HepG2 (cell line): ENCODE results near the gene CTNNBL1. TPM values are rescaled to one million over a fixed set of nuclear protein-coding genes. Genes with fewer than 3 reads are reported as not detected.

Source experiments
- ATAC-seq: fragments of 200-7000 bp; cut with Tn5 transposase; 3 replicates; pipeline ENCODE4 v1.9.1; 2020; ENCODE audit warnings: mild to moderate bottlenecking, moderate library complexity
- BruUV-seq: library from RNA; stranded (reverse); fragments of 400-500 nt; replicated peaks from 2 replicates; lab custom pipeline; 2021; lab: Mats Ljungman, UMichigan
- CTCF ChIA-PET: fragments of 300-600 bp; formaldehyde crosslinking; extraction: SDS; loops from one replicate; lab custom pipeline; 2021; ENCODE audit warnings: low total read pairs, inconsistent platforms, low intra/inter-chr PET ratio; lab: Yijun Ruan, JAX
- POLR2A ChIA-PET: fragments of 350-600 bp; sonication (Branson Sonifier 250); formaldehyde crosslinking; loops from one replicate; lab custom pipeline; 2020; ENCODE audit warnings: antibody characterized with exemption, inconsistent platforms; lab: Yijun Ruan, JAX
- DNase-seq: peaks from one replicate; pipeline ENCODE4 v3.0.0-alpha.2; 2015; ENCODE audit warnings: low spot score
- FAIRE-seq: peaks from 3 replicates; lab custom pipeline; 2011; peaks lifted over from hg19 to GRCh38; lab: Jason Lieb, UNC
- H2AFZ ChIP-seq: one replicate; pipeline ENCODE4 v1.6.1; 2011; ENCODE audit warnings: low read length, inconsistent platforms
- H3K27ac ChIP-seq: fragments of 300-600 bp; 3 replicates; pipeline ENCODE4 v1.8.0; 2011; ENCODE audit warnings: mixed run types, mild to moderate bottlenecking, mixed read lengths, low read length, inconsistent platforms; ENCODE audit not compliant: insufficient read depth; ENCODE audit errors: extremely low read length
- H3K27me3 ChIP-seq, 2 experiments: fragments of 200-600 bp in 1 of 2; 2 replicates in 1 of 2; 3 replicates in 1 of 2; pipeline versions ENCODE4 v1.6.0 to v1.8.0; 2011; ENCODE audit warnings: low read length in 2 of 2, mild to moderate bottlenecking in 2 of 2, moderate library complexity in 2 of 2, inconsistent platforms in 1 of 2; ENCODE audit not compliant: insufficient read depth in 2 of 2, control insufficient read depth in 1 of 2
- H3K36me3 ChIP-seq, 2 experiments: fragments of 200-600 bp in 1 of 2; replicated peaks in 1 of 2; 2 replicates in 1 of 2; 3 replicates in 1 of 2; pipeline versions ENCODE4 v1.5.1 to v1.8.0; 2011; ENCODE audit warnings: low read length in 2 of 2, inconsistent platforms in 1 of 2; ENCODE audit not compliant: insufficient read depth in 2 of 2, control insufficient read depth in 1 of 2
- H3K4me1 ChIP-seq: 2 replicates; pipeline ENCODE4 v1.5.1; 2012; ENCODE audit warnings: low read length, inconsistent platforms; ENCODE audit not compliant: insufficient read depth
- H3K4me2 ChIP-seq: 2 replicates; pipeline ENCODE4 v1.6.0; 2011; ENCODE audit warnings: low read depth, low read length, inconsistent platforms
- H3K4me3 ChIP-seq, 3 experiments: fragments of 200-600 bp in 1 of 3; sonication (generic), shearing (Covaris generic) in 1 of 3; replicated peaks in 1 of 3; 2 replicates each; pipeline ENCODE4 v1.5.1; 2011 to 2016; ENCODE audit warnings: low read length in 3 of 3, inconsistent platforms in 2 of 3, low read depth in 2 of 3, mild to moderate bottlenecking in 2 of 3, control low read depth in 1 of 3, mixed read lengths in 1 of 3; ENCODE audit not compliant: insufficient read depth in 1 of 3
- H3K79me2 ChIP-seq: one replicate; pipeline ENCODE4 v1.6.1; 2011; ENCODE audit warnings: low read length, inconsistent platforms; ENCODE audit not compliant: insufficient read depth
- H3K9ac ChIP-seq: 2 replicates; pipeline ENCODE4 v1.6.0; 2011; ENCODE audit warnings: mild to moderate bottlenecking, low read depth, low read length, inconsistent platforms; ENCODE audit not compliant: insufficient read depth
- H3K9me3 ChIP-seq: 2 replicates; pipeline ENCODE4 v1.5.1; 2012; ENCODE audit warnings: mild to moderate bottlenecking, low read length
- H4K20me1 ChIP-seq: 2 replicates; pipeline ENCODE4 v1.6.0; 2011; ENCODE audit warnings: inconsistent platforms, mild to moderate bottlenecking, low read length, moderate library complexity; ENCODE audit not compliant: insufficient read depth
- ARNT ChIP-seq: fragments of 450-650 bp; IDR thresholded peaks from 2 replicates; pipeline ENCODE4 v1.6.1; 2017
- BHLHE40 ChIP-seq: IDR thresholded peaks from 2 replicates; pipeline ENCODE4 v1.6.1; 2011; ENCODE audit warnings: low read length, improper control_type of control experiment
- FOSL2 ChIP-seq: sonication (generic); formaldehyde crosslinking; IDR thresholded peaks from 2 replicates; pipeline ENCODE4 v1.4.0; 2020; ENCODE audit warnings: missing genetic modification reagents
- JARID2 ChIP-seq: sonication (generic); formaldehyde crosslinking; IDR thresholded peaks from 2 replicates; pipeline ENCODE4 v1.8.1; 2023; ENCODE audit warnings: missing genetic modification reagents, inconsistent platforms; ENCODE audit not compliant: insufficient replicate concordance
- MED1 ChIP-seq: sonication (generic); formaldehyde crosslinking; IDR thresholded peaks from 2 replicates; pipeline ENCODE4 v1.4.0; 2020; ENCODE audit warnings: missing genetic modification reagents
- MYNN ChIP-seq: sonication (generic); formaldehyde crosslinking; IDR thresholded peaks from 2 replicates; pipeline ENCODE4 v1.4.0; 2020; ENCODE audit warnings: mild to moderate bottlenecking, low read depth, missing genetic modification reagents
- NCOR1 ChIP-seq: fragments of 200-600 bp; sonication (generic); IDR thresholded peaks from 2 replicates; pipeline ENCODE4 v1.7.0; 2017; ENCODE audit warnings: antibody characterized with exemption, low read length, borderline replicate concordance
- PRPF4 ChIP-seq: fragments of 200-400 bp; formaldehyde crosslinking; IDR thresholded peaks from 2 replicates; pipeline ENCODE4 v1.6.1; 2016; ENCODE audit warnings: low read length, low read depth; ENCODE audit not compliant: poor library complexity, severe bottlenecking
- SAP130 ChIP-seq: IDR thresholded peaks from 2 replicates; pipeline ENCODE4 v1.6.1; 2016; ENCODE audit warnings: low read depth
- TBX2 ChIP-seq: sonication (generic); formaldehyde crosslinking; IDR thresholded peaks from 2 replicates; pipeline ENCODE4 v1.5.0; 2020; ENCODE audit warnings: missing genetic modification reagents, mild to moderate bottlenecking, borderline replicate concordance
- TGIF2 ChIP-seq: IDR thresholded peaks from 2 replicates; pipeline ENCODE4 v1.6.1; 2016; ENCODE audit warnings: control low read depth, missing compliant biosample characterization
- ZBTB1 ChIP-seq: sonication (generic); formaldehyde crosslinking; IDR thresholded peaks from 2 replicates; pipeline ENCODE4 v1.4.0; 2020; ENCODE audit warnings: missing genetic modification reagents, borderline replicate concordance
- ZFP62 ChIP-seq: sonication (generic); formaldehyde crosslinking; IDR thresholded peaks from 2 replicates; pipeline ENCODE4 v1.4.0; 2020; ENCODE audit warnings: missing genetic modification reagents
- ZNF724P ChIP-seq: sonication (generic); formaldehyde crosslinking; IDR thresholded peaks from 2 replicates; pipeline ENCODE4 v1.8.0; 2022; ENCODE audit warnings: missing genetic modification reagents, borderline replicate concordance
- ZNF788 ChIP-seq: sonication (generic); formaldehyde crosslinking; IDR thresholded peaks from 2 replicates; pipeline ENCODE4 v1.5.0; 2020; ENCODE audit warnings: mild to moderate bottlenecking, missing genetic modification reagents, borderline replicate concordance
- ZNF792 ChIP-seq: IDR thresholded peaks from 2 replicates; pipeline ENCODE4 v1.6.1; 2016
- WGBS: methylation state at CpG from one replicate; pipeline ENCODE4 v1.1.6; 2017; ENCODE audit warnings: low lambda C conversion rate; 5-methylcytosine and 5-hydroxymethylcytosine counted together
- in situ Hi-C: cut with HindIII; loops from 2 replicates; pipeline ENCODE4 v1.10.0; 2017; ENCODE audit warnings: low pct_unique_long_range_greater_than_20kb; ENCODE audit not compliant: extremely low pct_ligation_motif_present
- intact Hi-C: fragments of 100-400 bp; cut with micrococcal nuclease; formaldehyde crosslinking; loops from one replicate; pipeline ENCODE4 v1.10.0; 2022; ENCODE audit not compliant: unreplicated experiment
- polyA plus RNA-seq, 8 experiments: library from polyadenylated mRNA; depleted of rRNA in 3 of 8; stranded (reverse) in 7 of 8; unstranded in 1 of 8; fragments of >200 nt; fragmentation: Illumina TruSeq in 4 of 8; extraction: Trizol in 4 of 8; gene quantifications; 2 replicates each; pipeline versions ENCODE4 v1.2.1 to v1.2.3, GENCODE V29; 2011 to 2016; ENCODE audit warnings: low read depth in 4 of 8, missing spikeins in 1 of 8, mixed read lengths in 1 of 8; ENCODE audit not compliant: insufficient read depth in 1 of 8
- total RNA-seq, 5 experiments: library from RNA; depleted of rRNA; stranded (reverse); fragments of >200 nt; fragmentation: Illumina TruSeq; extraction: Trizol; gene quantifications; 2 replicates each; pipeline ENCODE4 v1.2.3, GENCODE V29; 2016; ENCODE audit warnings: low read depth in 1 of 5
- TF ChIP-seq, protein P1 (sequence below): sonication (generic); formaldehyde crosslinking; IDR thresholded peaks from 2 replicates; pipeline ENCODE4 v1.4.0; 2020; ENCODE audit warnings: missing genetic modification reagents
- TF ChIP-seq, protein P2 (sequence below): sonication (generic); formaldehyde crosslinking; IDR thresholded peaks from 2 replicates; pipeline ENCODE4 v1.4.0; 2020; ENCODE audit warnings: missing genetic modification reagents
- TF ChIP-seq, protein P3 (sequence below): sonication (generic); formaldehyde crosslinking; conservative IDR thresholded peaks from 2 replicates; pipeline ENCODE4 v1.4.0; 2020; ENCODE audit warnings: missing genetic modification reagents

CTNNBL1 gene
- total and polyA plus RNA-seq, 2 of the 13 experiments (the other 11 are each of a cell fraction or from before 2014, with no cell fraction given): 49.3 to 94.6 TPM

- WGBS: 39% methylated on average over 4 of the region's 4 CpGs
- ATAC-seq (peak; percentile 38), FAIRE-seq (peak; percentile 98), DNase-seq (peak; percentile 79)
- POLR2A ChIA-PET: no interaction called here
- no TSS peak for BruUV-seq
- H3K27me3 ChIP-seq: peaks cover 9 to 21% of the 10 kb centered on the region in 2 experiments
- CTCF ChIA-PET: no interaction called here
- no peaks in the 10 kb centered on the region for H3K79me2 ChIP-seq
- H3K36me3 ChIP-seq: no peaks in the 10 kb centered on the region
- no peak overlapping the region for H3K27ac ChIP-seq
- H3K4me1 ChIP-seq: peaks cover 47% of the 10 kb centered on the region
- no peaks in the 10 kb centered on the region for H4K20me1 ChIP-seq
- in situ Hi-C loops (no loop called here), intact Hi-C loops (no loop called here)
- no peak overlapping the region for H3K4me3 ChIP-seq
- H3K4me2 ChIP-seq: no peak overlapping the region
- H3K9ac ChIP-seq: no peak overlapping the region
- no peak overlapping the region for H2AFZ ChIP-seq
- no peaks in the 10 kb centered on the region for H3K9me3 ChIP-seq
- no peak for TF ChIP-seq ZNF724P (CRISPR knock-in tag)
- peak; percentile 61 for TF ChIP-seq ZNF788 (CRISPR knock-in tag)
- TF ChIP-seq TBX2 (CRISPR knock-in tag): peak; percentile 33; the same call in 1 of the 2 replicates
- TF ChIP-seq, protein P1, sequence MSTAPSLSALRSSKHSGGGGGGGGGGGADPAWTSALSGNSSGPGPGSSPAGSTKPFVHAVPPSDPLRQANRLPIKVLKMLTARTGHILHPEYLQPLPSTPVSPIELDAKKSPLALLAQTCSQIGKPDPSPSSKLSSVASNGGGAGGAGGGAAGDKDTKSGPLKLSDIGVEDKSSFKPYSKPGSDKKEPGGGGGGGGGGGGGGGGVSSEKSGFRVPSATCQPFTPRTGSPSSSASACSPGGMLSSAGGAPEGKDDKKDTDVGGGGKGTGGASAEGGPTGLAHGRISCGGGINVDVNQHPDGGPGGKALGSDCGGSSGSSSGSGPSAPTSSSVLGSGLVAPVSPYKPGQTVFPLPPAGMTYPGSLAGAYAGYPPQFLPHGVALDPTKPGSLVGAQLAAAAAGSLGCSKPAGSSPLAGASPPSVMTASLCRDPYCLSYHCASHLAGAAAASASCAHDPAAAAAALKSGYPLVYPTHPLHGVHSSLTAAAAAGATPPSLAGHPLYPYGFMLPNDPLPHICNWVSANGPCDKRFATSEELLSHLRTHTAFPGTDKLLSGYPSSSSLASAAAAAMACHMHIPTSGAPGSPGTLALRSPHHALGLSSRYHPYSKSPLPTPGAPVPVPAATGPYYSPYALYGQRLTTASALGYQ: no peak
- TF ChIP-seq PRPF4: no peak
- TF ChIP-seq, protein P2, sequence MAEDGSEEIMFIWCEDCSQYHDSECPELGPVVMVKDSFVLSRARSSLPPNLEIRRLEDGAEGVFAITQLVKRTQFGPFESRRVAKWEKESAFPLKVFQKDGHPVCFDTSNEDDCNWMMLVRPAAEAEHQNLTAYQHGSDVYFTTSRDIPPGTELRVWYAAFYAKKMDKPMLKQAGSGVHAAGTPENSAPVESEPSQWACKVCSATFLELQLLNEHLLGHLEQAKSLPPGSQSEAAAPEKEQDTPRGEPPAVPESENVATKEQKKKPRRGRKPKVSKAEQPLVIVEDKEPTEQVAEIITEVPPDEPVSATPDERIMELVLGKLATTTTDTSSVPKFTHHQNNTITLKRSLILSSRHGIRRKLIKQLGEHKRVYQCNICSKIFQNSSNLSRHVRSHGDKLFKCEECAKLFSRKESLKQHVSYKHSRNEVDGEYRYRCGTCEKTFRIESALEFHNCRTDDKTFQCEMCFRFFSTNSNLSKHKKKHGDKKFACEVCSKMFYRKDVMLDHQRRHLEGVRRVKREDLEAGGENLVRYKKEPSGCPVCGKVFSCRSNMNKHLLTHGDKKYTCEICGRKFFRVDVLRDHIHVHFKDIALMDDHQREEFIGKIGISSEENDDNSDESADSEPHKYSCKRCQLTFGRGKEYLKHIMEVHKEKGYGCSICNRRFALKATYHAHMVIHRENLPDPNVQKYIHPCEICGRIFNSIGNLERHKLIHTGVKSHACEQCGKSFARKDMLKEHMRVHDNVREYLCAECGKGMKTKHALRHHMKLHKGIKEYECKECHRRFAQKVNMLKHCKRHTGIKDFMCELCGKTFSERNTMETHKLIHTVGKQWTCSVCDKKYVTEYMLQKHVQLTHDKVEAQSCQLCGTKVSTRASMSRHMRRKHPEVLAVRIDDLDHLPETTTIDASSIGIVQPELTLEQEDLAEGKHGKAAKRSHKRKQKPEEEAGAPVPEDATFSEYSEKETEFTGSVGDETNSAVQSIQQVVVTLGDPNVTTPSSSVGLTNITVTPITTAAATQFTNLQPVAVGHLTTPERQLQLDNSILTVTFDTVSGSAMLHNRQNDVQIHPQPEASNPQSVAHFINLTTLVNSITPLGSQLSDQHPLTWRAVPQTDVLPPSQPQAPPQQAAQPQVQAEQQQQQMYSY (CRISPR knock-in tag): no peak
- no peak for TF ChIP-seq JARID2 (CRISPR knock-in tag)
- TF ChIP-seq ZFP62 (CRISPR knock-in tag): no peak
- TF ChIP-seq MYNN: 0 out of 2 replicates have a peak, but pooled peaks have one; percentile 35
- no peak for TF ChIP-seq ARNT
- TF ChIP-seq ZBTB1: 0 out of 2 replicates have a peak, but pooled peaks have one; percentile 13
- peak; percentile 34; the same call in 1 of the 2 replicates for TF ChIP-seq MED1 (CRISPR knock-in tag)
- no peak for TF ChIP-seq TGIF2
- no peak for TF ChIP-seq NCOR1
- TF ChIP-seq SAP130 (CRISPR knock-in tag): peak; percentile 29; the same call in 1 of the 2 replicates
- TF ChIP-seq FOSL2: peak; percentile 32; the same call in 1 of the 2 replicates
- TF ChIP-seq ZNF792 (CRISPR knock-in tag): 0 out of 2 replicates have a peak, but pooled peaks have one; percentile 50
- TF ChIP-seq, protein P3, sequence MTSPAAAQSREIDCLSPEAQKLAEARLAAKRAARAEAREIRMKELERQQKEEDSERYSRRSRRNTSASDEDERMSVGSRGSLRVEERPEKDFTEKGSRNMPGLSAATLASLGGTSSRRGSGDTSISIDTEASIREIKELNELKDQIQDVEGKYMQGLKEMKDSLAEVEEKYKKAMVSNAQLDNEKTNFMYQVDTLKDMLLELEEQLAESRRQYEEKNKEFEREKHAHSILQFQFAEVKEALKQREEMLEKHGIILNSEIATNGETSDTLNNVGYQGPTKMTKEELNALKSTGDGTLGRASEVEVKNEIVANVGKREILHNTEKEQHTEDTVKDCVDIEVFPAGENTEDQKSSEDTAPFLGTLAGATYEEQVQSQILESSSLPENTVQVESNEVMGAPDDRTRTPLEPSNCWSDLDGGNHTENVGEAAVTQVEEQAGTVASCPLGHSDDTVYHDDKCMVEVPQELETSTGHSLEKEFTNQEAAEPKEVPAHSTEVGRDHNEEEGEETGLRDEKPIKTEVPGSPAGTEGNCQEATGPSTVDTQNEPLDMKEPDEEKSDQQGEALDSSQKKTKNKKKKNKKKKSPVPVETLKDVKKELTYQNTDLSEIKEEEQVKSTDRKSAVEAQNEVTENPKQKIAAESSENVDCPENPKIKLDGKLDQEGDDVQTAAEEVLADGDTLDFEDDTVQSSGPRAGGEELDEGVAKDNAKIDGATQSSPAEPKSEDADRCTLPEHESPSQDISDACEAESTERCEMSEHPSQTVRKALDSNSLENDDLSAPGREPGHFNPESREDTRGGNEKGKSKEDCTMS: no peak
- TF ChIP-seq BHLHE40: peak; percentile 45; the same call in 1 of the 2 replicates
Measured at GRCh38 chr20:37886851-37887297, 193.0 kb downstream of the CTNNBL1 start.
